Epithelial cell of esophagus (primary cell): ENCODE data around the gene CUBN.

Source experiments
- DNase-seq: peaks from one replicate; pipeline ENCODE4 v3.0.0; 2010; ENCODE audit warnings: low read depth
- H3K4me3 ChIP-seq: 2 replicates; pipeline ENCODE4 v1.5.1; 2011; ENCODE audit warnings: mild to moderate bottlenecking, low read length, control low read depth
- TF ChIP-seq, protein P1 (sequence below): IDR thresholded peaks from 2 replicates; pipeline ENCODE4 v1.5.1; 2011; ENCODE audit warnings: low read depth, mild to moderate bottlenecking, low read length, control low read depth, inconsistent platforms; ENCODE audit not compliant: insufficient read depth; ENCODE audit errors: missing control alignments

Gene CUBN

DNA sequence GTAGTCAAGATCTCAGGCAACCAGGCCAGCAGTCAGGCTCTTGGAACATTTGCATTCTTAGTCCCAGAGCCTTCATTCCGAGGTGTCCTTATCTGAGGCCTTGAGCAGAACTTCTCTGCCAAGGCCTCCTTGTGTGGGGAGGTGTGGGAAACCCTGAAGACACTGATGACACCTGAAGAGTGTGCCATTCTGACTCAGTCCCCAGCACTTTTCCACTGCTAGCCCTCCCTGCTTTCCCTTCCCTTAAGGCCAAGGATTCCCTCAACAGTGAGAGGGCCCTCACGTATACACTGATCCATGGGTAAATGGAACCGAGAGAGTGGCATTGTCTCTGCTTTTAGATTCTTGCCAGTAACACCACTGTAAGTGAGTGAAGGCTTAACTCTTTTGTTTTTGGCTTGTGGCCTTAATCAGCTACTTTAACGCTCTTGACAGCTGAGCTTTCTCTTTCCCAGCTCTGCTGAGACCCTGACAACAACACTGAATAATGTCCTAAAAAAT lies 41.6 kb upstream of the CUBN start:
- no peak overlapping the region for H3K4me3 ChIP-seq
- TF ChIP-seq, protein P1, sequence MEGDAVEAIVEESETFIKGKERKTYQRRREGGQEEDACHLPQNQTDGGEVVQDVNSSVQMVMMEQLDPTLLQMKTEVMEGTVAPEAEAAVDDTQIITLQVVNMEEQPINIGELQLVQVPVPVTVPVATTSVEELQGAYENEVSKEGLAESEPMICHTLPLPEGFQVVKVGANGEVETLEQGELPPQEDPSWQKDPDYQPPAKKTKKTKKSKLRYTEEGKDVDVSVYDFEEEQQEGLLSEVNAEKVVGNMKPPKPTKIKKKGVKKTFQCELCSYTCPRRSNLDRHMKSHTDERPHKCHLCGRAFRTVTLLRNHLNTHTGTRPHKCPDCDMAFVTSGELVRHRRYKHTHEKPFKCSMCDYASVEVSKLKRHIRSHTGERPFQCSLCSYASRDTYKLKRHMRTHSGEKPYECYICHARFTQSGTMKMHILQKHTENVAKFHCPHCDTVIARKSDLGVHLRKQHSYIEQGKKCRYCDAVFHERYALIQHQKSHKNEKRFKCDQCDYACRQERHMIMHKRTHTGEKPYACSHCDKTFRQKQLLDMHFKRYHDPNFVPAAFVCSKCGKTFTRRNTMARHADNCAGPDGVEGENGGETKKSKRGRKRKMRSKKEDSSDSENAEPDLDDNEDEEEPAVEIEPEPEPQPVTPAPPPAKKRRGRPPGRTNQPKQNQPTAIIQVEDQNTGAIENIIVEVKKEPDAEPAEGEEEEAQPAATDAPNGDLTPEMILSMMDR: no peak
- DNase-seq: no peak

DNA sequence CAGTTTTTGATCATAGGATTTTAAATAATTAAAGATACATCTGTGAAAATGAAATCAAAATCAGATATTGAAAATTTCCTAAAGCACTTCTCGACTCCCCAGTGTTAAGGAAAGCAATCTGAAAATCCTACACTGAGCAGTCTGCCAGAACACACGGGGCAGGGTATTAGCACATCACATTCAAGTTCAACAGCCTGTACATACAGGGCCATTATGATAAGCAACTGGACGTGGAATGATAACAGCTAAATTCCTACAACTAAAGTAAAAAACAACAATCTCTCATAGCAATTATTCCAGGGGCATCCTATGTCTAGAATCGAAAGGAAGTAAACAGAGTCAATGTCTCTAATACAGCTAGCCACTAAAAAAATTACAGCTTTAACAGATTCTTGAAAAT lies 40.2 kb upstream of the CUBN start:
- H3K4me3 ChIP-seq: no peak overlapping the region
- no peak for DNase-seq
- TF ChIP-seq, protein P1: no peak

DNA sequence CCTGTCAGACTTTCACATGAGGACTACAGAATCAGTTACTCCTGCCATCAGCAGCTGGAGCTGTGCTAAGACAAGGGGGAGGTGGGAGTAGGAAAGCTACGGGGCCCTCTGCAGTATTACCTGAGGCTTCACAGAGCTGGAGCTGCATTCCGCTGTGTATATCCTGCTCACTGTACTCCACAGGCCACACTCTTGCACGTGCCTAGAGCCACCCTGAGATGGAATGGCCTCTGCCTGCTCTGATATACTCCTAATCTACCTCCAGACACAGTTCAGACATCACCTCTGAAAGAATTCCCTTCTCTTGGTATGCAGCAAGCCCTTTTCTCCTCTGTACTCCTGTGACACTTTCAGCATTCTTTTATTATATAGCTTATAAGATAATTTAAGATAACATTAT lies 37.1 kb upstream of the CUBN start:
- TF ChIP-seq, protein P1: no peak
- H3K4me3 ChIP-seq: no peak overlapping the region
- DNase-seq: no peak

DNA sequence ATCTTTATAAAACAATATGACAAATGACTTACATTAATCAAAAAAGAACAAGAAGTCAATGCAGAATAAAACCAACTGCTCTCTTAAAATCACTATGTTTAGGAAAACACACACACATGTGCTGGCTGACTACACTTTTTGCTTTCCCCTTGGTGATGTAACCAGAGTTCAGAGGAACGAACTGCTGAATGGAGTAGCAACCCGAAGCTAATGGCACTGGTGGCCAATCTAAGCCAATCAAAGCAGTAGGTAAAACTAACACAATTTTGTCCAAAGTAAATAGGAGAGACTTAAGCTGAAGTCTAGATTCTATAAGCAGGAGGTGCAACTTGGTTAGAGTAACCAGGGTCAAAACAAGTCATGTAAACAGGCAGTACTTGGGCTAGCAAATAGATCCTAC lies 33.2 kb upstream of the CUBN start:
- no peak for DNase-seq
- TF ChIP-seq, protein P1: no peak
- H3K4me3 ChIP-seq: no peak overlapping the region

DNA sequence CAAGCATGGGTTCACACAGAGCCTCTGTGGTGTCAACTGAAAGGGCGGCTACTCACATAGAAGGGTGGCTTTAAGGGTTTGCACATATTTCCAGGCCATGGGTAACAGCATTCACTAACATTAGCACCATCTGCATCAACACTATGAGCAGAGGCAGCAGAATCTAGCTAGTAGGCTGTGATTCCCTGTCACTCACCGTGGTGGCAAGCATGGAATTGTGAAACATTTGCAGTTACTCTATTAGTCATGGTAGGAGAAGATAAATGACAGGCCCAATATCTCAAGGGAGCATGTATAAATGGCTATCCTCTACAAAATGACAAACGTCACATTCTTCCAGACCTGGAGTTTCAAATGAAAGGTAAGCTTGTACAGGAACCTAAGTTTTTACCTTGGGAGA lies 32.2 kb upstream of the CUBN start:
- peak; percentile 47 for DNase-seq
- TF ChIP-seq, protein P1: no peak
- H3K4me3 ChIP-seq: no peak overlapping the region

DNA sequence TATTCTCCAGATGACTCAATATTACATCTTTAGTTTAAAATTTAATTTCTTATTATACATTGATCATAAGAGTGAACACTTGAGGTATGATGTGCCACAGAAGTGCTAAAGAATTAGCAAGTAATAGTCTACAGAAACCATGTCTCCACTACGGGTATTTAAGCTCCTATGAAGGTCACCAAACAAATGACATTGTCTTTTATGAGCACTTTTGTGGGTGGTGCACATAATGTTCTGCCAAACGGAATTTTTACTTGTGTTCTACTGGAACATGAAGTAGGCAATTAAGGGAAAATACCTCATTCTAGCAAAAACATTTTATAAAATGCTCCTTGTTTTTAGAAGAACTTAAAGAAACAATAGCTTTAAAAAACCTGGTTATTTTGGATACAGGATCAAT lies 27.4 kb upstream of the CUBN start:
- TF ChIP-seq, protein P1: no peak
- no peak for DNase-seq
- no peak overlapping the region for H3K4me3 ChIP-seq

DNA sequence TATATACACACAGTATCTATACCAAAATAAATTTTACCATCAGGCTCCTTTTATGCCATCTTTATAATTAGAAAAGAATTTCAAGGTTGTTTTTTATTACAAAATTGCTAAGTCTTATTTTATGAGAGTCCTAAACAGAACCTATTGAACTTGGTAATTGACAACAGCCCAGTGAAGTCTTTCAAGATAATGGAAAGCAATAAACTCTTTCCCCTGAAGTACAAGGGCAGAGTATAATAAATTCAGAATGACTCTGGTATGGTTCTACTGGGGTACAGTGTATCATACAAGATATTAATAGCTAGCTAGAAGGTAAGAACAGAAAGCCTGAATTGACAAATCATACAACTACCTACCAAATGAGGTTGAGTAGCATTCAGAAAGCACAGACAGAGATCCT lies 26.2 kb upstream of the CUBN start:
- H3K4me3 ChIP-seq: no peak overlapping the region
- DNase-seq: no peak
- TF ChIP-seq, protein P1: no peak
